H9 (cell line): ENCODE measurements around the gene DUSP7. TPM values are rescaled to one million over a fixed set of nuclear protein-coding genes. Genes with fewer than 3 reads are reported as not detected.
"Not testable (repeated sequence)": the region's sequence is repeated elsewhere in the genome, so short reads cannot be mapped to it uniquely, and the experiment has no call there.

Experiments used
- DNase-seq: peaks from one replicate; pipeline ENCODE4 v3.0.0-alpha.2; 2017
- H2AFZ ChIP-seq: one replicate; pipeline ENCODE4 v1.6.1; 2013; ENCODE audit warnings: mild to moderate bottlenecking, low read length, control low read depth, moderate library complexity
- H2AK5ac ChIP-seq: 2 replicates; pipeline ENCODE4 v1.6.1; 2013; ENCODE audit warnings: low read length, control low read depth, mixed read lengths; ENCODE audit not compliant: insufficient read length
- H2BK120ac ChIP-seq: one replicate; pipeline ENCODE4 v1.6.1; 2013; ENCODE audit warnings: low read depth, mild to moderate bottlenecking, low read length, control low read depth, inconsistent platforms; ENCODE audit not compliant: poor library complexity, severe bottlenecking
- H2BK12ac ChIP-seq: 2 replicates; pipeline ENCODE4 v1.6.1; 2013; ENCODE audit warnings: low read length, control low read depth, mixed read lengths, low read depth; ENCODE audit not compliant: insufficient read length
- H2BK15ac ChIP-seq: 2 replicates; pipeline ENCODE4 v1.6.1; 2013; ENCODE audit warnings: low read depth, low read length, control low read depth
- H2BK20ac ChIP-seq: one replicate; pipeline ENCODE4 v1.6.1; 2013; ENCODE audit warnings: low read depth, mild to moderate bottlenecking, low read length, control low read depth, inconsistent platforms; ENCODE audit not compliant: poor library complexity, severe bottlenecking
- H2BK5ac ChIP-seq: 2 replicates; pipeline ENCODE4 v1.6.1; 2013; ENCODE audit warnings: low read length, control low read depth, mixed read lengths; ENCODE audit not compliant: insufficient read length
- H3K14ac ChIP-seq: 2 replicates; pipeline ENCODE4 v1.6.1; 2013; ENCODE audit warnings: low read length, control low read depth; ENCODE audit not compliant: insufficient read depth
- H3K18ac ChIP-seq: 2 replicates; pipeline ENCODE4 v1.6.1; 2013; ENCODE audit warnings: low read depth, mild to moderate bottlenecking, mixed read lengths, low read length, control low read depth; ENCODE audit not compliant: insufficient read length
- H3K23ac ChIP-seq: 2 replicates; pipeline ENCODE4 v1.6.1; 2013; ENCODE audit warnings: low read length, control low read depth, mixed read lengths, low read depth; ENCODE audit not compliant: insufficient read length
- H3K23me2 ChIP-seq: 2 replicates; pipeline ENCODE4 v1.6.1; 2013; ENCODE audit warnings: low read depth, mild to moderate bottlenecking, mixed read lengths, low read length, control low read depth; ENCODE audit not compliant: insufficient read length, poor library complexity, severe bottlenecking
- H3K27ac ChIP-seq: 2 replicates; pipeline ENCODE4 v1.5.1; 2013; ENCODE audit warnings: low read length, control low read depth, mixed read lengths, low read depth; ENCODE audit not compliant: insufficient read length
- H3K27me3 ChIP-seq: 2 replicates; pipeline ENCODE4 v1.6.1; 2013; ENCODE audit warnings: low read length, control low read depth, inconsistent platforms; ENCODE audit not compliant: insufficient read depth
- H3K4ac ChIP-seq: 2 replicates; pipeline ENCODE4 v1.6.1; 2013; ENCODE audit warnings: low read depth, mild to moderate bottlenecking, control low read depth, inconsistent platforms, low read length, moderate library complexity
- H3K4me1 ChIP-seq: 2 replicates; pipeline ENCODE4 v1.6.1; 2013; ENCODE audit warnings: low read length, control low read depth, inconsistent platforms; ENCODE audit not compliant: insufficient read depth
- H3K4me2 ChIP-seq: 2 replicates; pipeline ENCODE4 v1.6.1; 2013; ENCODE audit warnings: low read length, control low read depth, mixed read lengths; ENCODE audit not compliant: insufficient read length, insufficient read depth
- H3K56ac ChIP-seq: 2 replicates; pipeline ENCODE4 v1.6.1; 2013; ENCODE audit warnings: low read depth, mild to moderate bottlenecking, mixed read lengths, low read length, control low read depth; ENCODE audit not compliant: insufficient read length
- H3K79me1 ChIP-seq: 2 replicates; pipeline ENCODE4 v1.6.1; 2013; ENCODE audit warnings: low read depth, mild to moderate bottlenecking, moderate library complexity, low read length, control low read depth, inconsistent platforms; ENCODE audit not compliant: insufficient read depth, poor library complexity, severe bottlenecking
- H3K79me2 ChIP-seq: 2 replicates; pipeline ENCODE4 v1.6.1; 2013; ENCODE audit warnings: low read length, control low read depth, inconsistent platforms; ENCODE audit not compliant: insufficient read depth
- H3K9ac ChIP-seq: 2 replicates; pipeline ENCODE4 v1.6.1; 2013; ENCODE audit warnings: low read length, control low read depth, mixed read lengths; ENCODE audit not compliant: insufficient read length; ENCODE audit errors: extremely low read depth
- H3K9me3 ChIP-seq: one replicate; pipeline ENCODE4 v1.6.1; 2013; ENCODE audit warnings: low read depth, low read length, inconsistent platforms; ENCODE audit not compliant: control insufficient read depth
- H3T11ph ChIP-seq: one replicate; pipeline ENCODE4 v1.6.1; 2013; ENCODE audit warnings: mild to moderate bottlenecking, low read length, control low read depth, inconsistent platforms
- H4K20me1 ChIP-seq: one replicate; pipeline ENCODE4 v1.6.1; 2013; ENCODE audit not compliant: control insufficient read depth, insufficient read length, insufficient read depth
- H4K5ac ChIP-seq: 2 replicates; pipeline ENCODE4 v1.6.1; 2013; ENCODE audit warnings: low read depth, mild to moderate bottlenecking, mixed read lengths, low read length, control low read depth; ENCODE audit not compliant: insufficient read length
- H4K8ac ChIP-seq: replicated peaks from 2 replicates; pipeline ENCODE4 v1.6.1; 2013; ENCODE audit warnings: low read length, control low read depth, mixed read lengths, low read depth; ENCODE audit not compliant: insufficient read length
- H4K91ac ChIP-seq: 2 replicates; pipeline ENCODE4 v1.6.1; 2013; ENCODE audit warnings: low read depth, mild to moderate bottlenecking, moderate library complexity, mixed read lengths, low read length, control low read depth; ENCODE audit not compliant: insufficient read length
- H3K27ac Mint-ChIP-seq, 3 experiments: 2 replicates in 2 of 3; 3 replicates in 1 of 3; pipeline ENCODE4 v1.8.0; 2020 to 2021; ENCODE audit warnings: mixed read lengths in 3 of 3, mild to moderate bottlenecking in 1 of 3, moderate library complexity in 1 of 3
- H3K27me3 Mint-ChIP-seq: 2 replicates; pipeline ENCODE4 v1.8.0; 2021; ENCODE audit warnings: low read depth, mild to moderate bottlenecking, moderate library complexity, mixed read lengths
- H3K36me3 Mint-ChIP-seq, 3 experiments: 2 replicates in 2 of 3; 3 replicates in 1 of 3; pipeline ENCODE4 v1.8.0; 2020 to 2021; ENCODE audit warnings: low read depth in 3 of 3, mixed read lengths in 3 of 3; ENCODE audit not compliant: insufficient read depth in 1 of 3
- H3K4me1 Mint-ChIP-seq, 2 experiments: 2 replicates each; pipeline ENCODE4 v1.8.0; 2020; ENCODE audit warnings: mixed read lengths in 2 of 2
- H3K4me3 Mint-ChIP-seq, 2 experiments: 2 replicates in 1 of 2; 3 replicates in 1 of 2; pipeline ENCODE4 v1.8.0; 2020 to 2021; ENCODE audit warnings: mild to moderate bottlenecking in 2 of 2, mixed read lengths in 2 of 2, moderate library complexity in 1 of 2
- H3K9me3 Mint-ChIP-seq, 2 experiments: 2 replicates in 1 of 2; 3 replicates in 1 of 2; pipeline ENCODE4 v1.8.0; 2020; ENCODE audit warnings: mild to moderate bottlenecking in 2 of 2, mixed read lengths in 2 of 2, moderate library complexity in 1 of 2
- WGBS: extraction: QIAGEN DNeasy Blood & Tissue Kit; methylation state at CpG from one replicate; pipeline ENCODE4 v1.1.7; 2013; ENCODE audit warnings: missing lambda C conversion rate, low lambda C conversion rate, mixed read lengths; ENCODE audit not compliant: insufficient read length; ENCODE audit errors: extremely low coverage; 5-methylcytosine and 5-hydroxymethylcytosine counted together
- total RNA-seq: library from RNA; stranded (reverse); gene quantifications from 2 replicates; pipeline ENCODE4 v1.2.1, GENCODE V29; 2021
- TF ChIP-seq, protein P1 (sequence below): fragments of 200-600 bp; sonication (generic); conservative IDR thresholded peaks from 3 replicates; pipeline ENCODE4 v1.8.0; 2021; ENCODE audit warnings: antibody characterized with exemption, mild to moderate bottlenecking

Gene DUSP7
- total RNA-seq, 1 experiment from 2014 or later = 24.0 TPM

DNA sequence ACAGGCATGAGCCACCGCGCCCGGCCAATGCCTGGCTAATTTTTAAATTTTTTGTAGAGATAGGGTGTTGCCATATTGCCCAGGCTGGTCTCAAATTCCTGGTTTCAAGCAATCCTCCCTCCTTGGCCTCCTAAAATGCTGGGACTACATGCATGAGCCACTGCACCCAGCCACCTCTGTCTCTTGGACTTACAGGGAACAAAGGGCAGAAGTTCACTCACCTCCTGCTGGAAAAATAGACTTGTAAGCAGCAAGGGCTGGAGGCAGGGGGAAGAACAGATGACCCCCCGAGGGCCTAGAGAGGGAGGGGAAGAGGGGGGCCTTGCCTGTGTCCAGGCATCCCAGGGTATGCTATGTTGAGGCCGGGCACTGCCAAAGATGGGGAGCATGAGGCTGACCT, 22.2 kb downstream of the DUSP7 start:
- Histone ChIP-seq H4K8ac (no peak overlapping the region), H4K91ac (no peak overlapping the region), H3K9ac (no peak overlapping the region), H2BK120ac (no peak overlapping the region), H2BK20ac (no peak overlapping the region), H3K18ac (no peak overlapping the region), H3T11ph (no peak overlapping the region), H3K4me2 (no peak overlapping the region), H2BK15ac (no peak overlapping the region), H3K4me1 (no peaks in the 10 kb centered on the region), H3K79me1 (no peaks in the 10 kb centered on the region), H4K20me1 (no peaks in the 10 kb centered on the region), H3K23ac (no peak overlapping the region), H3K56ac (no peak overlapping the region), H3K27me3 (no peaks in the 10 kb centered on the region), H3K79me2 (no peaks in the 10 kb centered on the region), H3K4ac (no peak overlapping the region), H2AK5ac (no peak overlapping the region), H2BK12ac (no peak overlapping the region), H2AFZ (no peak overlapping the region), H3K23me2 (no peaks in the 10 kb centered on the region), H2BK5ac (no peak overlapping the region), H4K5ac (no peak overlapping the region), H3K27ac (no peak overlapping the region), H3K14ac (no peak overlapping the region), H3K9me3 (no peaks in the 10 kb centered on the region)
- Mint-ChIP-seq H3K4me1 (peaks cover 0 to 8% of the 10 kb centered on the region in 2 experiments; a peak in 2 of 4 replicates), H3K27me3 (no peaks in the 10 kb centered on the region), H3K9me3 (no peaks in the 10 kb centered on the region), H3K4me3 (no peak overlapping the region), H3K36me3 (no peaks in the 10 kb centered on the region), H3K27ac (no peak overlapping the region; a peak in 1 of 7 replicates)
- WGBS = no CpG with 5 or more reads among the region's 5 CpGs
- TF ChIP-seq, protein P1, sequence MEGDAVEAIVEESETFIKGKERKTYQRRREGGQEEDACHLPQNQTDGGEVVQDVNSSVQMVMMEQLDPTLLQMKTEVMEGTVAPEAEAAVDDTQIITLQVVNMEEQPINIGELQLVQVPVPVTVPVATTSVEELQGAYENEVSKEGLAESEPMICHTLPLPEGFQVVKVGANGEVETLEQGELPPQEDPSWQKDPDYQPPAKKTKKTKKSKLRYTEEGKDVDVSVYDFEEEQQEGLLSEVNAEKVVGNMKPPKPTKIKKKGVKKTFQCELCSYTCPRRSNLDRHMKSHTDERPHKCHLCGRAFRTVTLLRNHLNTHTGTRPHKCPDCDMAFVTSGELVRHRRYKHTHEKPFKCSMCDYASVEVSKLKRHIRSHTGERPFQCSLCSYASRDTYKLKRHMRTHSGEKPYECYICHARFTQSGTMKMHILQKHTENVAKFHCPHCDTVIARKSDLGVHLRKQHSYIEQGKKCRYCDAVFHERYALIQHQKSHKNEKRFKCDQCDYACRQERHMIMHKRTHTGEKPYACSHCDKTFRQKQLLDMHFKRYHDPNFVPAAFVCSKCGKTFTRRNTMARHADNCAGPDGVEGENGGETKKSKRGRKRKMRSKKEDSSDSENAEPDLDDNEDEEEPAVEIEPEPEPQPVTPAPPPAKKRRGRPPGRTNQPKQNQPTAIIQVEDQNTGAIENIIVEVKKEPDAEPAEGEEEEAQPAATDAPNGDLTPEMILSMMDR = no peak
- DNase-seq = no peak

DNA sequence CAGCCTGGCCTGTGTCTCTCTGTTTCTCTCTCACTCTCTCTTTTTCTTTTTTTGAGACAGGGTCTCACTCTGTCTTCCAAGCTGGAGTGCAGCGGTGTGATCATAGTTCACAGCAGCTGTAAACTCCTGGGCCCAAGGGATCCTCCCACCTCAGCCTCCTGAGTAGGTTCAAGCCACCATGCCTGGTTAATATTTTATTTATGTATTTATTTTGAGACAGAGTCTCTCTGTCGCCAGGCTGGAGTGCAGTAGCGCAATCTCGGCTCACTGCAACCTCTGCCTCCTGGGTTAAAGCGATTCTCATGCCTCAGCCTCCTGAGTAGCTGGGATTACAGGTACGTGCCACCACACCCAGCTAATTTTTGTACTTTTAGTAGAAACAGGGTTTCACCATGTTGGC, 22.6 kb downstream of the DUSP7 start:
- H3K4me1 Mint-ChIP-seq = not testable (repeated sequence)

More for the DNA sequence above, 22.6 kb downstream of the DUSP7 start:
- H3K18ac ChIP-seq, H3K9me3 ChIP-seq, H3K79me2 ChIP-seq, H4K91ac ChIP-seq, H3K79me1 ChIP-seq, H3K9me3 Mint-ChIP-seq, H3K14ac ChIP-seq, H3K23me2 ChIP-seq, H3K36me3 Mint-ChIP-seq, H4K5ac ChIP-seq, DNase-seq, H3K4me3 Mint-ChIP-seq, H3K9ac ChIP-seq, H3K27me3 ChIP-seq, H3K27ac Mint-ChIP-seq, H3T11ph ChIP-seq, H3K56ac ChIP-seq, H2BK15ac ChIP-seq, H2BK12ac ChIP-seq, H2BK120ac ChIP-seq, H3K27me3 Mint-ChIP-seq, H4K8ac ChIP-seq, H2BK20ac ChIP-seq, H3K23ac ChIP-seq, H3K4me2 ChIP-seq, H4K20me1 ChIP-seq, H2AFZ ChIP-seq, H3K4ac ChIP-seq, H3K4me1 ChIP-seq, H2BK5ac ChIP-seq, H2AK5ac ChIP-seq, H3K27ac ChIP-seq: not testable (repeated sequence)
- no CpG with 5 or more reads among the region's 6 CpGs for WGBS
